Astrocyte of the cerebellum (primary cell): ENCODE data around the gene RNGTT.

Experiments used
- DNase-seq: peaks from one replicate; pipeline ENCODE4 v3.0.0-alpha.2; 2011; ENCODE audit warnings: low read depth
- H3K4me3 ChIP-seq: 2 replicates; pipeline ENCODE4 v1.5.1; 2011; ENCODE audit warnings: mild to moderate bottlenecking, low read depth, low read length, moderate library complexity
- in situ Hi-C: cut with HindIII; loops from 2 replicates; pipeline ENCODE4 v1.10.0; 2017; ENCODE audit warnings: low sequenced_read_pairs
- TF ChIP-seq, protein P1 (sequence below): IDR thresholded peaks from 2 replicates; pipeline ENCODE4 v1.5.1; 2012; ENCODE audit warnings: low read length, low read depth, moderate library complexity, mild to moderate bottlenecking; ENCODE audit errors: missing control alignments

RNGTT gene

DNA sequence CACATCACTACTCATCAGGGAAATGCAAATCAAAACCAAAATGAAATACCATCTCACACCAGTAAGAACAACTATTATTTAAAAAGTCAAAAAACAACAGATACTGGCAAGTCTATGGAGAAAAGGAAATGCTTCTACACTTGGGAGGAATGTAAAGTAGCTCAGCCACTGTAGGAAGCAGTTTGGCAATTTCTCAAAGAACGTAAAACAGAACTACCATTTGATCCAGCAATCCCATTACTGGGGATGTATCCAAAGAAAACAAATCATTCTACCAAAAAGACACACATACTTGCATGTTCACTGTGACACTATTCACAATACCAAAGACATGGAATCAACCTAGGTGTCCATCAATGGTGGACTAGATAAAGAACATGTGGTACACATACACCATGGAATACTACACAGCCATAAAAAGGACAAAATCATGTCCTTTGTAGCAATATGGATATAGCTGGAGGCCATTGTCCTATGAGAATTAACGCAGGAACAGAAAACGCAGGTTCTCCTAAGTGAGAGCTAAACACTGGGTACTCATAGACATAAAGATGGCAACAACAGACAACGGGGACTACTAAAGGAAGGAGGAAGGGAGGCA is 260.4 kb downstream of the RNGTT start:
- DNase-seq: no peak
- in situ Hi-C loops: no loop called here
- TF ChIP-seq, protein P1, sequence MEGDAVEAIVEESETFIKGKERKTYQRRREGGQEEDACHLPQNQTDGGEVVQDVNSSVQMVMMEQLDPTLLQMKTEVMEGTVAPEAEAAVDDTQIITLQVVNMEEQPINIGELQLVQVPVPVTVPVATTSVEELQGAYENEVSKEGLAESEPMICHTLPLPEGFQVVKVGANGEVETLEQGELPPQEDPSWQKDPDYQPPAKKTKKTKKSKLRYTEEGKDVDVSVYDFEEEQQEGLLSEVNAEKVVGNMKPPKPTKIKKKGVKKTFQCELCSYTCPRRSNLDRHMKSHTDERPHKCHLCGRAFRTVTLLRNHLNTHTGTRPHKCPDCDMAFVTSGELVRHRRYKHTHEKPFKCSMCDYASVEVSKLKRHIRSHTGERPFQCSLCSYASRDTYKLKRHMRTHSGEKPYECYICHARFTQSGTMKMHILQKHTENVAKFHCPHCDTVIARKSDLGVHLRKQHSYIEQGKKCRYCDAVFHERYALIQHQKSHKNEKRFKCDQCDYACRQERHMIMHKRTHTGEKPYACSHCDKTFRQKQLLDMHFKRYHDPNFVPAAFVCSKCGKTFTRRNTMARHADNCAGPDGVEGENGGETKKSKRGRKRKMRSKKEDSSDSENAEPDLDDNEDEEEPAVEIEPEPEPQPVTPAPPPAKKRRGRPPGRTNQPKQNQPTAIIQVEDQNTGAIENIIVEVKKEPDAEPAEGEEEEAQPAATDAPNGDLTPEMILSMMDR: no peak
- H3K4me3 ChIP-seq: no peak overlapping the region

DNA sequence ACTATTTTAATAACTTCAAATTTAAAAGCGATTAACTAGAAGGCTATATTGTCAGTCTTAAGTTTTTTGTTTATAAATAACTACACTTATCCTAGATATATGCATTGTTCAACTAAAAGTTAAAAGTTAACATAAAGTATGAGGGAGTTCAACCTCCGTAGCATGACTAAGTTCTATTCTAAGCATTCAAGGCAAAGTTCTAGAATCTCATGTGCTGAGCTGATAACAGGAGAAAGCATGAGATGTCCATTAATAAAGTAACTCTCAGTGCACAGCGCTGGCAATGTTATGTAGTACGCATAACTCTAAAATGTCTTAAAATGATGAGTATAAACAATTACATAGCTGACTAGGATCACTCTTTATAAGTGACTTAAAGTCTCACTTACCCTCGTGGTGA is 264.8 kb downstream of the RNGTT start:
- TF ChIP-seq, protein P1: no peak
- no peak overlapping the region for H3K4me3 ChIP-seq
- no peak for DNase-seq
- in situ Hi-C loops: no loop called here

DNA sequence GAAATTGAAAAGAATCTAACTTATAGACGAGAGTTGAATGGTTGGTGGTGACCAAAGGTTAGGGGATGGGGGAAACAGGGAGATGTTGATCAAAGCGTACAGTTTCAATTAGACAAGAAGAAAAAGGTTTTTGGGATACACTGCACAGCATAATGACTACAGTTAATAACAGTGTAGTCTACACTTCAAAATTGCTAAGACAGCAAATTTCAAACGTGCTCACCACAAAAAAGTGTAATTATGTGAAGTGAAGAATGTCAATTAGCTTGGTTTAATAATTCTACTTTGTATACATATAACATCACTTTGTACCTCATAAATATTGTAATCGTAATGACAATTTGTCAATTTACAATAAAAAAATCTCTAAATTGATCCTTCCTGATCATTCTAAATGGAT is 267.5 kb downstream of the RNGTT start:
- TF ChIP-seq, protein P1: no peak
- H3K4me3 ChIP-seq: no peak overlapping the region
- in situ Hi-C loops: no loop called here
- no peak for DNase-seq

DNA sequence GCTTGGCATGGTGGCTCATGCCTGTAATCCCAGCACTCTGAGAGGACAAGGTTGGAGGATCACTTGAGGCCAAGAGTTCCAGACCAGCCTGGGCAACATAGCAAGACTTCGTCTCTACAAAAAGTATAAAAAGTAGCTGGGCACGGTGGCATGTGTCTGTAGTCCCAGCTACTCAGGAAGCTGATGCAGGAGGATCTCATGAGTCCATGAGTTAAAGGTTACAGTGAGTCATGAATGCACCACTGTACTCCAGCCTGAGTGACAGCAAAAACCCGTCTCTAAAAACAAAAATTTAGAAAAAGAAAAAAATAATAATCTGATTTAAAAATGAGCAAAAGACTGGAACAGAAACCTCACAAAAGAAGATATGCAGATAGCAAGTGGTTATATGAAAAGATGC is 279.7 kb downstream of the RNGTT start:
- TF ChIP-seq, protein P1: no peak
- no peak for DNase-seq
- in situ Hi-C loops: no loop called here
- H3K4me3 ChIP-seq: no peak overlapping the region

DNA sequence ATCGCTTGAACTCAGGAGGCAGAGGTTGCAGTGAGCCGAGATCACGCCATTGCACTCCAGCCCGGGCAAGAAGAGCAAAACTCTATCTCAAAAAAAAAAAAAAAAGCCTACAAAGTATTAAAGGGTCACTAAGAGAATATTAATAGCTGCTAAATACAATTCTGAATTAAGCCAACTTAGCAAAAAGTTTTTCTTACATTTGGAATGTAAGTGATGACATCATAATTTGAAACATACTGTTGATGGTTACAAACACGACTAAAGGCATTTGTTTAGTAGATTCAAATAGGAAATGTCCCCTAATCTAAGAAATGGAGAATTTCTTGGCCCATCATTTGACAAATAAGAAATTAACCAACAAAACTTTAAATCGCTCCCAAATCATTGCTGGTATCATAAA is 282.8 kb downstream of the RNGTT start:
- no peak overlapping the region for H3K4me3 ChIP-seq
- in situ Hi-C loops: no loop called here
- TF ChIP-seq, protein P1: no peak
- DNase-seq: no peak

DNA sequence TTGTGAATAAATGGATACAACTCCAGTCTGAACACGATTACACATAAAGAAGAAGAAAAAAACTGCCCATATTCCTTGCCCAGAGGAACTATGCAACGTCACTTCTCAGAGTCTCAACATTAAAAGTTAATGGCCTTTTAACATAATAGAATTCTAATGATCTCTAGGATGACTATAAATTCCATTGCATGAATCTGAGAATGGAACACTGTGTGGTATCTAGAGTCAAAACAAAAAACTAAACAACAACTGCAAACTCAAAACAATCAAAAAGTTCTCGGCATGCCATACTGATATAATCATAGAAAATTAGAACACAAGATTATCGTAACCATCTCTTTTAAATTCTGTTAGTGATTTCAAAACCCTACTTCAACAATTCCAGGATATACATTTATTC is 283.6 kb downstream of the RNGTT start:
- in situ Hi-C loops: no loop called here
- H3K4me3 ChIP-seq: no peak overlapping the region
- DNase-seq: no peak
- TF ChIP-seq, protein P1: no peak
